Measurements from ENCODE around the gene NRXN3.
A peak's percentile ranks its signal among the peaks of the same experiment; 100 is the strongest.

NRXN3 gene

GRCh38 chr14:79608446-79608845 is 1438.3 kb downstream of the NRXN3 start:
- peaks cover 0 to under 1% (median 0%) of the 10 kb centered on the region in 4 experiments for H3K4me1 ChIP-seq (ENCODE audit: control extremely low read depth in 1 of 4, control insufficient read depth in 4 of 4, insufficient read depth in 4 of 4, low read length in 3 of 4)
- H3K27ac ChIP-seq (ENCODE audit: insufficient read depth in 1 of 2, low read depth in 1 of 2, low read length in 2 of 2, poor library complexity in 1 of 2, severe bottlenecking in 2 of 2) = no peak overlapping the region
- H3K36me3 ChIP-seq (ENCODE audit: control insufficient read depth in 4 of 4, insufficient read depth in 4 of 4, low read length in 3 of 4) = no peaks in the 10 kb centered on the region
- H3K27me3 ChIP-seq (replicated peaks in 2 of 5; ENCODE audit: control insufficient read depth in 4 of 5, insufficient read depth in 5 of 5, low read length in 4 of 5) = no peaks in the 10 kb centered on the region
- WGBS (ENCODE audit: insufficient coverage) = 100% methylated on average over 2 of the region's 3 CpGs
- no peak overlapping the region for H3K4me3 ChIP-seq (ENCODE audit: control insufficient read depth in 1 of 7, extremely low read depth in 1 of 7, insufficient read depth in 4 of 7, low read depth in 2 of 7, low read length in 6 of 7)
- DNase-seq = no peak
- POLR2A ChIA-PET = no interaction called here
- CTCF ChIA-PET = no interaction called here
- H3K9me3 ChIP-seq (ENCODE audit: control extremely low read depth in 1 of 5, control insufficient read depth in 4 of 5, insufficient read depth in 2 of 5, low read depth in 1 of 5, low read length in 4 of 5) = no peaks in the 10 kb centered on the region

DNA sequence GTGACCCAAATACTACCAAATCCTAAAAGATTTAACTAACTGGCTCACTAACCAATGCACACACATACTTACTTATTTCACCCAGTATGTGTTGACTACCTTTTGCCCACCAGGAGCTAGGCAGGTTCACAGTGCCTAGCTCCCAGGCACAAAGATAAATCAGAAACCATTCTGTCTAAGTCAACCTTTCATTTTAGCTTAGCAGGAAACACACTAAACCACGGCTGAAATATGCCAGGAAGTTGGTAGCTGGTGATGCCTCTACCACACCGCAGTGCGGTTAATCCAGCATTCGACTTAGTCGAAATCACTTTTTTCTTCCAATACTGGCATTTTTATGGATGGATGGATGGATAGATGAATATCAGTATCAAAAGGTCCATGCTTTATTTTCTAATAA is 1443.5 kb downstream of the NRXN3 start:
- DNase-seq = peak; percentile 42 to 85 (median 72)
- peaks cover 0 to 5% (median 0%) of the 10 kb centered on the region in 4 experiments for H3K4me1 ChIP-seq (ENCODE audit: control extremely low read depth in 1 of 4, control insufficient read depth in 4 of 4, insufficient read depth in 4 of 4, low read length in 3 of 4)
- no peak overlapping the region for H3K4me3 ChIP-seq (ENCODE audit: control insufficient read depth in 1 of 7, extremely low read depth in 1 of 7, insufficient read depth in 4 of 7, low read depth in 2 of 7, low read length in 6 of 7)
- 0% methylated on average over 1 of the region's 5 CpGs for WGBS (ENCODE audit: insufficient coverage)
- no peaks in the 10 kb centered on the region for H3K36me3 ChIP-seq (ENCODE audit: control insufficient read depth in 4 of 4, insufficient read depth in 4 of 4, low read length in 3 of 4)
- H3K27me3 ChIP-seq (replicated peaks in 2 of 5; ENCODE audit: control insufficient read depth in 4 of 5, insufficient read depth in 5 of 5, low read length in 4 of 5) = peaks cover 0 to 8% (median 0%) of the 10 kb centered on the region in 5 experiments
- no peaks in the 10 kb centered on the region for H3K9me3 ChIP-seq (ENCODE audit: control extremely low read depth in 1 of 5, control insufficient read depth in 4 of 5, insufficient read depth in 2 of 5, low read depth in 1 of 5, low read length in 4 of 5)
- ChIA-PET POLR2A (no interaction called here), CTCF (interaction anchor here (0.7 kb wide), 1 partner anchor 24 kb away, joined by 5 read pairs; no protein-coding TSS in a partner anchor)
- no peak overlapping the region for H3K27ac ChIP-seq (ENCODE audit: insufficient read depth in 1 of 2, low read depth in 1 of 2, low read length in 2 of 2, poor library complexity in 1 of 2, severe bottlenecking in 2 of 2)

GRCh38 chr14:79614448-79614847 is 1444.3 kb downstream of the NRXN3 start:
- 100% methylated on average over 2 of the region's 5 CpGs for WGBS (ENCODE audit: insufficient coverage)
- peaks cover 0 to 8% (median 0%) of the 10 kb centered on the region in 5 experiments for H3K27me3 ChIP-seq (replicated peaks in 2 of 5; ENCODE audit: control insufficient read depth in 4 of 5, insufficient read depth in 5 of 5, low read length in 4 of 5)
- CTCF ChIA-PET = interaction anchor here (0.7 kb wide), 1 partner anchor 23 kb away, joined by 5 read pairs; no protein-coding TSS in a partner anchor
- no peak for DNase-seq
- H3K4me3 ChIP-seq (ENCODE audit: control insufficient read depth in 1 of 7, extremely low read depth in 1 of 7, insufficient read depth in 4 of 7, low read depth in 2 of 7, low read length in 6 of 7) = no peak overlapping the region
- peaks cover 0 to 5% (median 0%) of the 10 kb centered on the region in 4 experiments for H3K4me1 ChIP-seq (ENCODE audit: control extremely low read depth in 1 of 4, control insufficient read depth in 4 of 4, insufficient read depth in 4 of 4, low read length in 3 of 4)
- POLR2A ChIA-PET = no interaction called here
- H3K9me3 ChIP-seq (ENCODE audit: control extremely low read depth in 1 of 5, control insufficient read depth in 4 of 5, insufficient read depth in 2 of 5, low read depth in 1 of 5, low read length in 4 of 5) = no peaks in the 10 kb centered on the region
- no peak overlapping the region for H3K27ac ChIP-seq (ENCODE audit: insufficient read depth in 1 of 2, low read depth in 1 of 2, low read length in 2 of 2, poor library complexity in 1 of 2, severe bottlenecking in 2 of 2)
- no peaks in the 10 kb centered on the region for H3K36me3 ChIP-seq (ENCODE audit: control insufficient read depth in 4 of 4, insufficient read depth in 4 of 4, low read length in 3 of 4)

DNA sequence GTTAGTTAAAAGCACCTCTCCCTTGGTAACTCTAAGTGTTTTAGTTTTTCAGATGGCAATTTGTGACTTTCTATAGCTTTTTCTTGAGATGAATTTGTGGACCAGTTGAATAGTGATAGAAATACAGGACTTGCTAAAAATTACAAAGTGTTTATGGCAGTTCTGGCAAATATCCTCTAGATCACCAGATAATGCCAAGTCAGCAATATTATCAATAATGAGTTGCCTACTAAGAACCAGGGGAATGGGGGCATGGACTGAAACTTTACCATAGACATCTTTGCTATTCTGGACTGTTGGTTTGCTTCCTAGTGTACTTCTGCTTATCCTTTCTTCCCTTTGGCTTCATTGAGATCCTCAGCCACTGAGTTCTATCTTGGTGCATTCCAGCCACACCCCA is 1456.9 kb downstream of the NRXN3 start:
- ChIA-PET CTCF (no interaction called here), POLR2A (no interaction called here)
- H3K27ac ChIP-seq (ENCODE audit: insufficient read depth in 1 of 2, low read depth in 1 of 2, low read length in 2 of 2, poor library complexity in 1 of 2, severe bottlenecking in 2 of 2) = no peak overlapping the region

GRCh38 chr14:79629411-79630287 is 1459.5 kb downstream of the NRXN3 start:
- no peaks in the 10 kb centered on the region for H3K36me3 ChIP-seq (ENCODE audit: control insufficient read depth in 4 of 4, insufficient read depth in 4 of 4, low read length in 3 of 4)
- ChIA-PET CTCF (no interaction called here), POLR2A (no interaction called here)
- DNase-seq = no peak
- H3K27ac ChIP-seq (ENCODE audit: insufficient read depth in 1 of 2, low read depth in 1 of 2, low read length in 2 of 2, poor library complexity in 1 of 2, severe bottlenecking in 2 of 2) = no peak overlapping the region
- no peaks in the 10 kb centered on the region for H3K9me3 ChIP-seq (ENCODE audit: control extremely low read depth in 1 of 5, control insufficient read depth in 4 of 5, insufficient read depth in 2 of 5, low read depth in 1 of 5, low read length in 4 of 5)
- H3K27me3 ChIP-seq (replicated peaks in 2 of 5; ENCODE audit: control insufficient read depth in 4 of 5, insufficient read depth in 5 of 5, low read length in 4 of 5) = no peaks in the 10 kb centered on the region
- 87% methylated on average over 3 of the region's 6 CpGs for WGBS (ENCODE audit: insufficient coverage)
- no peaks in the 10 kb centered on the region for H3K4me1 ChIP-seq (ENCODE audit: control extremely low read depth in 1 of 4, control insufficient read depth in 4 of 4, insufficient read depth in 4 of 4, low read length in 3 of 4)
- H3K4me3 ChIP-seq (ENCODE audit: control insufficient read depth in 1 of 7, extremely low read depth in 1 of 7, insufficient read depth in 4 of 7, low read depth in 2 of 7, low read length in 6 of 7) = no peak overlapping the region

More for the DNA sequence above, 1456.9 kb downstream of the NRXN3 start:
- no peak for DNase-seq
- Histone ChIP-seq H3K4me3 (ENCODE audit: control insufficient read depth in 1 of 7, extremely low read depth in 1 of 7, insufficient read depth in 4 of 7, low read depth in 2 of 7, low read length in 6 of 7) (no peak overlapping the region), H3K4me1 (ENCODE audit: control extremely low read depth in 1 of 4, control insufficient read depth in 4 of 4, insufficient read depth in 4 of 4, low read length in 3 of 4) (no peaks in the 10 kb centered on the region), H3K27me3 (replicated peaks in 2 of 5; ENCODE audit: control insufficient read depth in 4 of 5, insufficient read depth in 5 of 5, low read length in 4 of 5) (no peaks in the 10 kb centered on the region), H3K9me3 (ENCODE audit: control extremely low read depth in 1 of 5, control insufficient read depth in 4 of 5, insufficient read depth in 2 of 5, low read depth in 1 of 5, low read length in 4 of 5) (no peaks in the 10 kb centered on the region), H3K36me3 (ENCODE audit: control insufficient read depth in 4 of 4, insufficient read depth in 4 of 4, low read length in 3 of 4) (no peaks in the 10 kb centered on the region)

DNA sequence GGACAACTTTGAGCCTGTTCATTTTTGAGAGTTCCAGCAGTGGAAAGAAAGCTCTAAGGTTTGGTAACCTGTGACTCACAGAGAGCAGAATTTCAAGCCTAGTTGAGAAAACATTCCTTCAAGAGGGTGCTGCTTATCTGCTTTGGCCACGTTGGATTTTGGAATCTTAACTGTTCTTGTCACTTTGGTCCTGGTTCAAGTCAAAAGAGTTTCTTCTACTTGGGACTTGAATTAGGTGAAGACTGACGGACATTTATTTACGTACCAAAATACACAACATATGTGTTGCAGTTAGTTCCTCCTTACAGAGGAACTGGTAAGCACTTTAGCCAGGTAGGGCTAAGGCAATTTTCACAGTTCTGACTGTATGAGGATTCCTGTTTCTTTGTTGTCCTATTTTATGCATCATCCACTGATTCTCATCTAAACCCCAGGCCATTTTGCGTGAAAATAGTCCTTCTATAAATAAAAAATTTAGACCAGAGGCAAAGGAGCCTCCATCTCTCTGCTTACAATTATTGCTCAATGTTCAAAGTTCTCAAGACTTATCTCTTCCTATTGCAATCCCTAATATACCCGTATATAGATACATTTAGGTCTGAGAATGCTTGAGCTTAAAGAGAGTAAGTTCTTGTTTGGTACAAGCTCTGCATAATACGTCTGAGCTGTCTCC is 1460.3 kb downstream of the NRXN3 start:
- DNase-seq = no peak
- H3K4me3 ChIP-seq (ENCODE audit: control insufficient read depth in 1 of 7, extremely low read depth in 1 of 7, insufficient read depth in 4 of 7, low read depth in 2 of 7, low read length in 6 of 7) = no peak overlapping the region
- no peaks in the 10 kb centered on the region for H3K27me3 ChIP-seq (replicated peaks in 2 of 5; ENCODE audit: control insufficient read depth in 4 of 5, insufficient read depth in 5 of 5, low read length in 4 of 5)
- ChIA-PET CTCF (no interaction called here), POLR2A (no interaction called here)
- H3K4me1 ChIP-seq (ENCODE audit: control extremely low read depth in 1 of 4, control insufficient read depth in 4 of 4, insufficient read depth in 4 of 4, low read length in 3 of 4) = no peaks in the 10 kb centered on the region
- no peaks in the 10 kb centered on the region for H3K9me3 ChIP-seq (ENCODE audit: control extremely low read depth in 1 of 5, control insufficient read depth in 4 of 5, insufficient read depth in 2 of 5, low read depth in 1 of 5, low read length in 4 of 5)
- no peaks in the 10 kb centered on the region for H3K36me3 ChIP-seq (ENCODE audit: control insufficient read depth in 4 of 4, insufficient read depth in 4 of 4, low read length in 3 of 4)
- no peak overlapping the region for H3K27ac ChIP-seq (ENCODE audit: insufficient read depth in 1 of 2, low read depth in 1 of 2, low read length in 2 of 2, poor library complexity in 1 of 2, severe bottlenecking in 2 of 2)
- WGBS (ENCODE audit: insufficient coverage) = 83% methylated on average over 4 of the region's 6 CpGs

GRCh38 chr14:79631276-79631675 is 1461.1 kb downstream of the NRXN3 start:
- Histone ChIP-seq H3K27me3 (replicated peaks in 2 of 5; ENCODE audit: control insufficient read depth in 4 of 5, insufficient read depth in 5 of 5, low read length in 4 of 5) (no peaks in the 10 kb centered on the region), H3K36me3 (ENCODE audit: control insufficient read depth in 4 of 4, insufficient read depth in 4 of 4, low read length in 3 of 4) (no peaks in the 10 kb centered on the region), H3K4me3 (ENCODE audit: control insufficient read depth in 1 of 7, extremely low read depth in 1 of 7, insufficient read depth in 4 of 7, low read depth in 2 of 7, low read length in 6 of 7) (no peak overlapping the region), H3K4me1 (ENCODE audit: control extremely low read depth in 1 of 4, control insufficient read depth in 4 of 4, insufficient read depth in 4 of 4, low read length in 3 of 4) (no peaks in the 10 kb centered on the region), H3K9me3 (ENCODE audit: control extremely low read depth in 1 of 5, control insufficient read depth in 4 of 5, insufficient read depth in 2 of 5, low read depth in 1 of 5, low read length in 4 of 5) (no peaks in the 10 kb centered on the region), H3K27ac (ENCODE audit: insufficient read depth in 1 of 2, low read depth in 1 of 2, low read length in 2 of 2, poor library complexity in 1 of 2, severe bottlenecking in 2 of 2) (no peak overlapping the region)
- 91% methylated on average over 23 of the region's 25 CpGs for WGBS (ENCODE audit: insufficient coverage)
- no peak for DNase-seq
- ChIA-PET POLR2A (no interaction called here), CTCF (no interaction called here)

Data from common myeloid progenitor, CD34-positive (primary cell).